ENCODE results near the gene SPON2.

SPON2 gene

DNA sequence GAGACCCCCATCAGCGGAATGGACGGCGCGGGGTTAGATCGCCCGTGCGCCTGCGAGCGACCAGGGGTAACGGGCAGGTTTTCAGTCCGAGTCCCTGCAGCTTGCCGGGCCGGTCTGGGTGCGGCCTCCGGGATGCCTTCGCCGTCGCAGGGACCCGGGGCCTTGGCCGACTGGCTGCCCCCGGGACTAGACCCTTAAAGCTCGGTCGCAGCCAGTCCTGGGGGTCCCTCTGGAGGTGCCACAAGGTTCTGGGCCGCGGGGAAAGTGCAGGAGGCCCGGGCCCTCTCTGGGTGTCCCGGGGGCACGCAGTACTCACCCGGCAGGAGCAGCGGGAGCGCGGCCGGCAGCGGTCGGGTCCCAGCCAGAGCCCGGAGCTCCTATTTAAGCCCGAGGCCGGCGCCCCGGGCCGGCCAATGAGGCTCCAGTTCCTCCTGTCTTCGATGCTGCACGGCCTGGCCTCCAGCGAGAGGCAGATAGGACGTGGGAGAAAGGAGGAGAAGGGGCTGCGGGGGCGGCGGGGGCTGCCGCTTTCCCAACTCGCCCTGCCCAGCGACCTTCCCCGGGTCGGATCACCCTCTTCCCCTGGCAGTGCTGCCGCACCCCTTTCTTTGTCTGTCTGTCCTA lies at the start of gene SPON2:
SPON2 (minus strand) TSS at position 356 of the 624 bp plus-strand sequence.
- DNase-seq (ENCODE audit: low read depth) = no peak

DNA sequence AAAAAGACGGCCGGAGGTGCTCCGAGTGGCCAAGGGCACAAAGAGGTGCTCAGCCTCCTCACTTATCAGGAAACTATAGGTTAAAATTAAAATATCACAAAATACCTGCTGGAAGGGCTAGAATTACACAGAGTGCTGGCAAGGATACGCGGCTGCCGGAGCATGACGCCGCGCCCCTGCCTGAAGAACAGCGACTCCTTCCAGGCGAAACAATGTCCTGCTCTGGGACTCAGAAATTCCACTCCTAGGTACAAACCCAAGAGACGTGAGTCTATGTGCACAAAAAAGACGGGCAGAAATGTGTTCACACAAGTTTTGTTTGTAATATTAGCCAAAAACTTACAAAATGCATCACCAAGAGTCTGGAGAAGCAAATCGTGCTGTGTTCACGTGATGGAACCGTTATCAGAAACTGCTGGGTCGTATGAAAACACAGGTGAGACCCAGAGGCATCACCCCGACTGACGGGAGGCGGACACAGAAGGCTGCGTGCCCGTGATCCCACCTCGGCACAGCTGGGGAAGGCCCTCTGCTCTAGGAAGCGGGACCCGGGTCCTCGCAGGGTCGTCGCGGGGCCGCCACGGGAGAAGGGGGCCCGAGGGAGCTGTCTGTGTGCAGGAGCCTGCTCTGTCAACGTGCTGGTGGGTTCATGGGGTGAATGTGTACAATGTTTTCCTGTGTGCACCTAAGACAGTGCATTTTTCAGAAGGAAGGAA lies 48.9 kb upstream of the SPON2 start:
- no peak for DNase-seq (ENCODE audit: low read depth)

DNA sequence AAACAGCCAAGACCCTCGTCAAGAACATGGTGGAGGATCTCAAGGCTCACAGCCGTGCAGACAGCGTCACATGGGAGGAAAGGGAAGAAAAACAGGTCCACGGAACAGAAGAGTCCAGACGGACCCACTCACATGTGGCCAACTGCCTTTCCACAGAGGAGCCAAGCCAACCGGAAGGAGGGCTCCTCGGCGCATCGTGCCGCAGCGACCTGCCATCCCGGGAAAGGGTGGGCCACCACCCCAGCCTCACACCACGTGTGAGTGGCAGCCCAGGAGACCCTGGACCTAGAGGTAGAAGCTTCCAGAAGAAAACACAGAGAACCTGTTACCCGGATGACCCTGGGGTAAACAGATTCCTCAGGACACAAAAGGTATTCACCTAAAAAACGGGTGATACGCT lies 48.2 kb upstream of the SPON2 start:
- DNase-seq (ENCODE audit: low read depth) = no peak

DNA sequence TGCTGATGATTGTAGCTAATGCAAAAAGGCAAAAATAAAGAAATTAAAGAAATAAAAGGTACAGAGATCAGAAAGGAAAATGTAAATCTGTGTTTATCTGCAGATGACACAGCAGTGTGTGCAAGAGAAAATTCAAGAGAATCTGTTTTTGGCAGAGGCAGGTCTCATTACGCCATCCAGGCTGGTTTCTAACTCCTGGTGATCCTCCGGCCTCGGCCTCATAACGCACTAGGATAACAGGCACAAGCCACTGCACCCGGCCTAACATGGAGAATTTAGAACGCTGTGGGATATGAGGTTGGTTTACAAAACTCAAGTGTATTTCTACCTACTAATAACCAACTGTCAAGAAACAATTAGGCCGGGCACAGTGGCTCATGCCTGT lies 47.2 kb upstream of the SPON2 start:
- no peak for DNase-seq (ENCODE audit: low read depth)

DNA sequence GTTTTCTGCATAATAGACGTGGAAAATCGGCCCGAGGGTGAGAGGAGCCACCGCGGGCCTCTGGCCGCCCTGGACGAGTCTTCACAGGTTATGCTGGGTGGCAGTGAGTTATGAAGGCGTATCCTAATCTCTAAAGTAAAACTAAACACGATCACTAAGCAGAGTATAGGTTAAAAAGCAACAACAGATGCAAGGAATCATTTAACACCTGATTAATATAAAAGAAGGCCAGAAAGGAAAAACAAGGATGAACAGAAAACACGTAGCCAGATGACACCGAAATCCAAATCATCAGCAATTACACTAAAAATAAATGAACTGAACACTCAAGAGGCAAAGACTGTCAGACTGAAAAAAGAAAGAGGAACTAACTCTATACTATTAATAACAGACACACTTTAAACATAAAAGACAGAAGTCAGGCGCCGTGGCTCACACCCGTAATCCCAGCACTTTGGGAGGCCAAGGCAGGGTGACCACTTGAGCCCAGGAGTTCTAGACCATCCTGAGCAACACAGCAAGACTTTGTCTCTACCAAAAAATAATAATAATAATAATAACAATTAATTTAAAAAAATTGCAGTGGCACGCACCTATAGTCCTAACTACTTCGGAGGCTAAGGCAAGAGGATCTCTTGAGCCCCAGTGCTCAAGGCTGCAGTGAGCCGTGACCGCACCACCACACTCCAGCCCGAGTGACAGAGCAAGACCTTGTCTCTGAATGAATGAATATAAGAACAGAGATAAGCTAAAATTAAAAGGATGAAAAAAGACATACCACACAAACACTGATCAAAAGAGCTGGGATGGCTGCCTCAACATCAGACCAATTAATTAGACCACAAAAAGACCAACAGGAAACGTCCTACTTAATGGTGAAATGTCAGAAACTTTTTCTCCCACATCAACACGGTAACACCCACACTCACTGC lies 46.5 kb upstream of the SPON2 start:
- DNase-seq (ENCODE audit: low read depth) = no peak

DNA sequence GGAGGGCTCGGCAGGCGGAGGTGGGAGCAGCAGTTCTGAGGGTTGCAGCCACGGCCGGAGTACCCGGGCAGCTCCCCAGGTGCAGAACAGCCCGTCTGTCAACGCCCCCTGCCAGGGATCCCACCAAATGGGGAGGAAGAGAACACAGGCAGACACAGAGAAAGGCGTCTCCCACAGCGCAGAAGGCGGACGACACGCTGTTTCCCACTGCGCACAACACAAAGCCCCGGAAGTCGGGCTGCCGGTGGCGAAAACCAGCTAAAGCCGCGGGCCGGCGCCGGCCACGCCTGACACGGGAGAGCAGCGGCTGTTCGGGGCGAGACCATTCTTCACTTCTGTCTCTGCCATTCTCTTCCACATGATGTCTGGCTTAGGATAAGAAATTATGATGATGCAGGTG lies 45.0 kb upstream of the SPON2 start:
- DNase-seq (ENCODE audit: low read depth) = no peak

DNA sequence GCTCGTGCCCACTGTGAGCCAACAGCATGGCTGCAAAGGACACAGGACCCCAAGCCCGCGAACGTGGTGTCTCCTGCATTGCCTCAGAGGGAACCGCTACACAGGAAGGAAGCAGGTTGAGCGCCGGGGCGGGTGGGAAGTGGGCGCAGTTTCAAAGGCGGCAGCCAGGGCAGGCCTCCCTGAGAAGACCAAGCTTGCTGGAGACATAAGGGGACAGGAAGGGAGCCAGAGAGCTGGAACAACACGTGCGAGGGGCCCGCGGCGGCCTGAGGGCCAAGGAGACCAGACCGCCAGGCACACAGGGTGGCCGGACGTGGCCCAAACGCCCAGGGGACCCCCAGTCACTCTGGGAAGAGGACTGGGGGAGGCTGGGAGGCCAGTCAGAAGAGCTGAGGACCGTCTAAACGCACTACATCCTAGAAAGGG lies 44.5 kb upstream of the SPON2 start:
- no peak for DNase-seq (ENCODE audit: low read depth)

DNA sequence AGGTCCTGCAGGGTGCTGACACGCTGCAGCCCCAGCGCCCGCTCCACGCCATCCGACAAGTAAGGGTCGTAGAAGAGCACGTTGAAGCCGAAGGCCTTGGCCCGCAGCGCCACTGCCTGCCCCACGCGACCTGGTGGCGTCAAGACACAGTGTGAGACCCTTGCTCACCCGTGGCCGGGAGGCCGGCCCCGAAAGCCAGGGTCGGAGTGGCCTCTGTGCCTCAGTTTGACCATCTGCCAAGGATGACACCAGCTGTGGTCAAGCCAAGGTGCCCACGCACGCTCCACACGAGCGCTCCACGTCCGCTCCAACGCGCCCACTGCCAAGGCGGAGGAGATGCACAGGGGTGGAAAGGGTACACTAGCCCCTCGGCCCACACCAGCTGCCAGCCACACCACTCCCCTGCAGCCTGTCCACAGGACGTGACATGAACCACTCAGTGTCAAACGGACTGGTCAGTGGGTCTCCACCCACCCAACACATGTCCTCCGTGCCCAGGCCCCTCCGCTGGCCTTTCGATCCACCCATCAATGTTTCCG lies 43.8 kb upstream of the SPON2 start:
- DNase-seq (ENCODE audit: low read depth) = no peak

DNA sequence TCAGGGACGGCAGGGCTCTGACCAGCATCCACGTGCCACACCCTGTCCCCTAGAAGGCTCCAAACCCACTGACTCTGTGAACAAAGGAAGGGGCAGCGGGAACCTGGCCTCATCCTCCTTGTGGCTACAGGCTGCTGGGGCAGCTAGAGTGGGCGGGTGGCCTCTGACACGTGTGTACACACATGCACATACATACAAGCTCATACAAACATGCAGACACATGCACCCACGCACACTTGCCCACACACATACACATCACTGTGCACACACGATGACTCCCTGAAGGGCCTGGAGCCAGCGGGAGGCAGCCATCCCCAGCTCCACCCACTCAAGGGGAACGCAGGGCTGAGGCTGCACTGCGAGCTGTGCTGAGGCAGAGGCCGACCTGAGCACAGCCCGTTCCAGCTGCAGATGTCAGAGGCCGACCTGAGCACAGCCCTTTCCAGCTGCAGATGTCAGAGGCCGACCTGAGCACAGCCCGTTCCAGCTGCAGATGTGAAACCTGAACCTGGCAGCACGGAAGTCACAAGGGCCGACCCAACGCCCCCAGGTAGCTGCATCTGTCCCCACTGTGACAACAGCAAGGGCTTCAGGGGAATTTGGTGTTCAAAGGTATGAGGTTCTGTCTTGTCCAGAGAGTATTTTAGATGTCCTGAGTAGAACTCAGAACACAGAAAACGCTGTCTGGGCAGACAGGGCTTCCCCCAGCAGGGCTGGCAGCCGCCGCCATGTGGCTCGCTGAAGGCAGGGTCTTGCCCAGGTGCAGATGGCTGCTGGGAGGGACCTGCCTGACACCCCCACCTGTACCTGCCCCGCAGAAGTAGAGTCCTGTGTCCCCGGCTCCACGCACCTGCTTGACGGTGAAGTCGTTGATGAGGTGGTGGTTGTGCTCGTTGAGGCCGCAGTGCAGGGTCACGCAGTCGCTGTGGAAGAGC lies 43.0 kb upstream of the SPON2 start:
- DNase-seq (ENCODE audit: low read depth) = no peak

DNA sequence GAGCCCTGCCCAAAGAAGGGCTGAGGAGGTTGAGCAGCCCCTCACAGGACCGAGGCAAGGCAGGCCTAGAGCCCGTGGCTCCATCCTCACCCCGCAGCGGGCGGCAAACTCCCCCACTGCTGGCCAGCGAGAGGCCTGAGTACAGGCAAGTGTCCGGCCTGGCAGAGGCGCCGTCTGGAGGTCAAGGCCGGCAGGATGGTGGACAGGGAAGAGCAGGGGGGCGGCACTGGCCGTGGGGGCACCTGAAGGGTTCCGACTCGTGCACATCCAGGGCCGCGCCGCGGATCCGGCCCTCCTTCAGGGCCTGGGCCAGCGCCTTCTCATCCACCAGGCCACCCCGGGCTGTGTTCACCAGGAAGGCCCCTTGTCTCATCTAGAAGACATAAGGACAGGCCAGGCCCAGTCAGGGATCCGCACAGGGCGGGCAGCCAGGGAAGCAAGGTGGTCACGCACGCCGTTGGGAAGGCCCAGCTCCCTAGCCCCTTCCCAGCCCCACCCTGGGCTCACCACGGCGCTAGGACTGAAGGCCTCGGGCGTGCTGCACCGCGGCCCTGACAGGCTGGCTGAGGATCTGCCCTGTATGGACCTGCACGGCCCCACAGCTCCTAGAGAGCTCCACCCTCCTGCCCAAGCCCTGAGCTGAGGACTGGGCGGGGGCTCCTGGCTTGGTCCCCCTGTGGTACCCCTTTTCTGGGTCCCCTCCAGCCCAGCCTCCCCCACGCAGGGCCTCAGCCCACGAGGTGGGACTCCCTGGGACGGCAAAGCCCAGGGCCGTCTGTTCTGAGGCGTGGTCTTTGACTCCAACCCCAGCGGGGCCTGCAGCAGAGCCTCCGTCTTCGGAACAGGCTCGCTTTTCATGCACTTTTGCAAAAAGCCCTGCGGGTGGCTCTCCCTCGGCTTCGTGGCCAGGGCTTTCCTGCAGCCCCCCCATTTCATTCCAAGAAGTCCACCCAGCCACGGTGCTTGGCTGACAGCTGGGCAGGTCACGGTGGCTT lies 42.0 kb upstream of the SPON2 start:
- no peak for DNase-seq (ENCODE audit: low read depth)

DNA sequence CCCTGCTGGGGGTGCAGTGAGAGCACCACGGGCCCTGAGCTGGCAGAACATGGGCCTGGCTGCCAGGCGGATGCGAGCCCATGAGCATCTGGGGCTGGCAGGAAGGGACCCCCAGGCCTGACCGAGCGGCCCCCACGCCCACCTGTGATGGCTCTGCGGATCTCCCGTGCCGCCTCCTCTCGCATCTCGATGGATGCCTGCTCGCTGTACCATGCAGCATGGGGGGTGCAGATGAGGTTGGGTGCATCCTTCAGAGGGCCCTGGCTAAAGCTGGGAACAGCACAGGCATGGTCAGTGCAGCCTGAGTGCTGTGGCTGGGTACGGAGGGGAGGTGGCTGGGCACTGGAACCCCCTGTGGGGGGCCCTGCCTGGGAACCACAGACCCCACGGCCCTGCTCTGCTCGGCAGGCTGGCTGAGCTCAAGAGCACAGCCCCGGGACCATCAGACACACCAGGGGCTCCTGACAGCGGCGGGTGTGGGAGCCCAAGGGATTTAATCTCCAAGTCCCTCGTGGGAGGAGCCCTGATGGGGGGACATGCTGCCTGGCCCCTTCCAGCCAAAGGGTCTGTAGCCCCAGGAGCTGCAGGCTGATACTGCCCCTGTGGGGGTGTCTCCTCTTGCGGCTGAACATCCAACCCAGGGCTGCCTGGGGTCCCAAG lies 41.1 kb upstream of the SPON2 start:
- no peak for DNase-seq (ENCODE audit: low read depth)

DNA sequence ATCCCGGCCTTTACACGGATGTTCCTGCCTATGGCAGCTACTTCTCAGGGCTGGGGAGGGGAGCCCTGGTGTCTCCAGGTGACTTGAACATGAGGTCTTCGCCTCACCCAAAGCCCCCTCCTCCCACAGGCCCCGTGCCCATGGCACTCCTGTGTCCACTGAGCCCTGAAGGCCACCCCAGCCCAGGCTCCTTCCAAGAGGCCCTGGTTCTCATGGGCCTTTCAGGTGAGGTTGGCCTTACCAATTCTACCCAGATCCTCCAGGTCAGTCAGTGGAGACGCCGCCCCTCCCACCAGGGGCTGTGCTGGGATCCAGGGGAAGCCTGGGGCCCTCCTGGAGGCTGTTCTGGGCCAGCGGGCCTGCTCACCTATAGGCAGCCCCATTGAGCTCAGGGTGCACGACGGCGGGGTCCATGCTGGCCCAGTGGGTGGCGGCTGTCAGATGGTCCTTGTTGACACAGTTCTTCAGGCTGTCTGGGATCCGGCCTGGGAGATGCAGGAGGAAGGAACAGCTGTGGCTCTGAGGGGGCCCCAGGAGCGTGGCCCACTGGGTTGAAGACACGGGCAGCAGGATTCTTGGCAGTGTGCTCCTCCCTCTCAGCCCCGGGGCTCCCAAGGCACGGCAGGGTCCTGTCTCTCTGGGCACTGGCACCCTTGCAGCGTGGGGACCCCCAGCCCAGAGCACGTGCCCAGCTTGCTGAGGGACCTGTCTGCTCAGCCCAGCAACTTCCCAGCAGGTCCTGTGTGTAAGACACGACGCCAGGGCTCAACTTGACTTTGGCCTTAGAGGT lies 40.4 kb upstream of the SPON2 start:
- DNase-seq (ENCODE audit: low read depth) = no peak

DNA sequence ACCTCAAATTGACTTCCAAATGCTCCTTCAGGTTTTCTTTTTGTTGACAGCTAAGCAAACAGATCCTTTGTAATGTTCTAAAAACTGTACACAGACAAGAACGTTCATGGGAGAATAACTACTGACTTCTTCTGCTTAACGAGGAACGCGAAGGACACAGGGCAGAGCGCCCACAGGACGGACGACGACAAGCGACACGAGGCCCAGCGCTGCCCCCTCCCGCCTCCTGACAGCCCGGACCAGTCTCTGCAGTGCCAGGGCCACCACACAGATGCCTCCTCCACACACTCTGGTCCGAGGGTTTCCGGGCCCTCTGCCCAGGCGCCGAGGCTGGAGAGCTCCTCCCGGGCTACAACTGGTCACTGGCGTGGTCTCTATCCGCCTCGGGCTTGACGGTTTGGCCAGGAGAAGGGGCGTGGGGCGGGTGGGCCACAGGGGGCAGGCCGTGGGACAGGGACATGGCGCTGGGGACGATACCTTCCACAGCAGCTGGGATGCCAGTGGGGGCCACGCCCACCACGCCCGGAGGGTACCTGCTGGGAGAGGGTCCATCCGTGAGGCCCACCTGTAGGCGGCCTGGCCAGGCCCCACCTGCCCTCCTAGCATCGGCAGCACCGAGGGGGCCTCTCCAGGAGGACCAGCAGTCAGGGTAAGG lies 39.6 kb upstream of the SPON2 start:
- no peak for DNase-seq (ENCODE audit: low read depth)

DNA sequence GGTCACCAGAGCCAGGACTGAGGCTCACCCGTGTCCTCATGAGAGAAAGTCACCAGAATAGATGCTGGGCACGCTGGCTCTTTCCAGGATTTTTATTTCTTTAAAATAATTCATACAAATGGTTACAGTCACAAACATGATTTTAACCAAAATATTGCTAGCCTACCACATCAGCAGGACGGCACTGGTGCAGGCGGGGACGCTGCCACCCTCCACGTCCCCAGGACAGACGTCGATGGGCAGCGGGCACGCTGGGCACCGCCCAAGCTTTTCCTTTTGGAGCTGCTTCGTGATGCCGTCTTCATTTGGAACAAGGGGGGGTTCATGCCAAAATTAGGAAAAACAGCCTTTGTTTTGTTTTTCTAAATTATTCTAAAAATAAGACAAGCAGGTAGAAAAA lies 39.0 kb upstream of the SPON2 start:
- DNase-seq (ENCODE audit: low read depth) = no peak

DNA sequence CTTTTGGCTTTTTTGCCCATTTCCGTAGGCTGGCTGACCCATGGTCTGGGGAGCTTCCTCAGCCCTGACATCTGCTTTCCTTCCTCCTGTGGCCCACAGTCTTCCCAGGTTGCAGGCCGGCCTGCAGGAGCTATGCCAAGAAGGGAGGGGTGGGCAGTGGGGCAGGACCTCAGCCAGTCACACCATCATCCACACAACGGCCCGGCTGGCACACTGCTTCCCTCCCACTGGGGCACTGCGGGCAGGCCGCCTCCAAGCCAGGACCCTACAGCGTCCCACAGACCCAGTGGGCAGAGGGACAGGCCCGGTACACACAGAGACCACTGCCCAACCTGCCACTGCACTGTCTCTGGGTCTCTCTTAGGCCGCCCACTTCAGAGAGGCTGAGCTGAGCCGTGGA lies 38.6 kb upstream of the SPON2 start:
- DNase-seq (ENCODE audit: low read depth) = no peak

DNA sequence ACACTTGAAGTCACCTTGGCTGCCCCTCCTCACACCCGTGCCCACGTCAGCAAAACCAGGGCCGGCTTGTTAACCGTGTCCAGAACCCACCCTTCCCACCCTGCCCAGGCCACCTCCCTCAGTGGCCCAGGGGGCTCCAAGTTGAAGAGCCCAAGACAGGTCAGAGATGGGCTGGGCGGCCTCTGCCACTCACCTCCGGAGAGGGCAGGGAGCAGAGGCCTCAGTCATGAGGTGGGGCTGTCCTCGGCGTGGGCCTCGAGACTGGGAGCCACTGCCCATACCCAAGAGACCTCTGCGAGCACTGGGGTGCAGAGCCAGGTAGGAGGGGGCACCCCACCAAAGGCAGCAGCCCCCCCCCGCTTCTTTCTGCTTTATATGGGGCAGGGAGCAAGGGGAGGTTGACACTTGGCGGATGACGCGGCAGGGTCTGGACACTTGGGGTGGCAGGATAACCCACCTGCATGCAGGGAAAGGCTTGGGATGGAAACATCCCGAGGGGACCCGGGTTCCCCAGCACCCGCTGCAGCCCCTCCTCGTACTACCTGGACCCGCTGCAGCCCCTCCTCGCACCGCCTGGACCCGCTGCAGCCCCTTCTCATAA lies 38.0 kb upstream of the SPON2 start:
- no peak for DNase-seq (ENCODE audit: low read depth)

DNA sequence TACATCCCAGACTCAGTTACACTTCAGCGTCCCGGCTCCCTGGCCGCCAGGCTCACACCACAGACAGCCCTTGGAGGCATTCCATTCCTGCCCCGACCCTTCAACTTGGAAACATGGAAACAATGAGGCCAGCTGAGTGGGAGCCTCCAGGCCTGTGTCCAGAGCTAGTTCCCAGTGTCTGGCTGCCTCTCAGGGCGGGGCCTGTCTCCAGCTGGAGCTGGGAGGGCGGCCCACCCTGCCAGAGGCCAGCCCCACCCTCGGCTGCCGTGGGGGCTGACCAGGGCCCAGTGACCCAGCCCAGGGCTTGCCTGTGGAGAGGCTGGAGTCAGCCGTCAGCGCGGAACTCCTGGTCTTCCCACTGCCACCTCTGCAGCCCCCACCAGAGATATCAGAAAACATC lies 37.4 kb upstream of the SPON2 start:
- no peak for DNase-seq (ENCODE audit: low read depth)
